K562 (cell line): ENCODE data around the gene PIP4K2A.

Experiments used
- ATF1 ChIP-seq, 2 experiments: fragments of 450-650 bp in 1 of 2; IDR thresholded peaks; 2 replicates each; pipeline ENCODE4 v1.6.1; 2016; ENCODE audit warnings: missing compliant biosample characterization in 1 of 2, missing genetic modification characterization in 1 of 2
- EHMT2 ChIP-seq: fragments of 450-650 bp; IDR thresholded peaks from 2 replicates; pipeline ENCODE4 v1.6.1; 2018; ENCODE audit warnings: antibody characterized with exemption
- ELK1 ChIP-seq: sonication (generic); formaldehyde crosslinking; IDR thresholded peaks from 2 replicates; pipeline ENCODE4 v1.8.1; 2022; ENCODE audit warnings: missing genetic modification reagents
- POLR2A ChIP-seq: fragments of 450-650 bp; conservative IDR thresholded peaks from 2 replicates; pipeline ENCODE4 v1.6.1; 2016
- ZZZ3 ChIP-seq: fragments of 450-650 bp; IDR thresholded peaks from 2 replicates; pipeline ENCODE4 v1.6.1; 2016; ENCODE audit warnings: antibody characterized with exemption, mild to moderate bottlenecking, moderate library complexity

GRCh38 chr10:22679608-22680007, 34.8 kb downstream of the PIP4K2A start:
- no peak for TF ChIP-seq ZZZ3
- TF ChIP-seq POLR2A = no peak
- TF ChIP-seq ELK1 (CRISPR knock-in tag) = no peak
- no peak for TF ChIP-seq ATF1 (CRISPR knock-in tag; IDR thresholded peaks at IDR 0.05)
- TF ChIP-seq ATF1 (tag; IDR thresholded peaks at IDR 0.05) = no peak
- no peak for TF ChIP-seq EHMT2
